BLaER1 (cell line): ENCODE results near the gene MGAT1.

Source experiments
- H3K27ac ChIP-seq: shearing (Covaris generic); formaldehyde crosslinking; 2 replicates; pipeline ENCODE4 v1.8.1; 2022
- H3K27me3 ChIP-seq: shearing (Covaris generic); formaldehyde crosslinking; 2 replicates; pipeline ENCODE4 v1.8.1; 2022
- H3K36me3 ChIP-seq: shearing (Covaris generic); formaldehyde crosslinking; 2 replicates; pipeline ENCODE4 v1.8.1; 2022
- H3K4me1 ChIP-seq: shearing (Covaris generic); formaldehyde crosslinking; 2 replicates; pipeline ENCODE4 v1.8.1; 2022
- H3K4me2 ChIP-seq: shearing (Covaris generic); formaldehyde crosslinking; 2 replicates; pipeline ENCODE4 v1.8.1; 2022
- H3K4me3 ChIP-seq: shearing (Covaris generic); formaldehyde crosslinking; 2 replicates; pipeline ENCODE4 v1.8.1; 2022
- H3K9ac ChIP-seq: shearing (Covaris generic); formaldehyde crosslinking; 2 replicates; pipeline ENCODE4 v1.8.1; 2022
- H3K9me3 ChIP-seq: shearing (Covaris generic); formaldehyde crosslinking; 2 replicates; pipeline ENCODE4 v1.8.1; 2022
- H4K20me1 ChIP-seq: shearing (Covaris generic); formaldehyde crosslinking; 2 replicates; pipeline ENCODE4 v1.8.1; 2022
- Cebpa-rat ChIP-seq: shearing (Covaris generic); IDR thresholded peaks from 2 replicates; pipeline ENCODE4 v1.8.1; 2022

MGAT1 gene

DNA sequence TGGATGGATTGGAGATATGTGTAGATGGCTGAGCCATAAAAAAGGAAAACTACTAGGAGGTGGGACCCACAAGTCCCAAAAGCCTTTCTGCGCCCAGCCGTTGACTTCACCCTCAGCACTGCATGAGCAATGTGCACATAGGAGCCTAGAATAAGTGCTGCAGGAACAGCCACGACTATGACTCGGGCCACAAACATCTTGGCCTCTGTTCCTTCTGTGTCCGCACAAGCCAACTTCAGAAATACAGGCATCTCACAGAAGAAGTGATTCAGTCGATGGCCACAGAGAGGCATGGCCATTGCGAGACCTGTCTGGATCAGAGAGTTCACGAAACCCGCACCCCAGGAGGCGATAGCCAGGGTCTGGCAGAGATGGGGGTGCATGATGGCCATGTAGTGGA is 63.3 kb downstream of the MGAT1 start:
- H3K4me2 ChIP-seq: no peak overlapping the region
- H3K27me3 ChIP-seq: no peaks in the 10 kb centered on the region
- no peaks in the 10 kb centered on the region for H3K4me1 ChIP-seq
- no peaks in the 10 kb centered on the region for H4K20me1 ChIP-seq
- no peak overlapping the region for H3K27ac ChIP-seq
- H3K4me3 ChIP-seq: no peak overlapping the region
- H3K9ac ChIP-seq: no peak overlapping the region
- no peaks in the 10 kb centered on the region for H3K9me3 ChIP-seq
- no peaks in the 10 kb centered on the region for H3K36me3 ChIP-seq
- TF ChIP-seq Cebpa-rat: no peak

DNA sequence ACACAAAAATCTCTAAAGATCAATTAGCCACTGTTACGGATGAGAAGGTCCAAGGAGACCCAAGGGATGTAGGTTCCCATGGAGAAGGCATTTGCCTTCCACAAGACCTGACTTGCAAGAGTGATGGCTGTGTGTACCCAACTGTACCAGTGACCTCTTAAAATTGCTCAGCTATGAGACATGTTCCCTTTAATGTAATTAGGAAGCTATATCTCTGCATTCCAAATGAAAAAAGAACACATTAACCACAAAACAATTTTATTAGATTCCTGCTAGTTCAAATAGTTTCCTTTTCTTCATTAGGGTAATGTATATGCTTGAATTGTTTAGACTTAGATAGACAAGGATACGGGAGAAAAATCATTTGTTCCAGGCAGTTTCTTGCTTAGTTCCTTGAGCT is 66.1 kb downstream of the MGAT1 start:
- Histone ChIP-seq H3K9ac (no peak overlapping the region), H3K27ac (no peak overlapping the region), H3K9me3 (no peaks in the 10 kb centered on the region), H3K27me3 (no peaks in the 10 kb centered on the region), H4K20me1 (no peaks in the 10 kb centered on the region), H3K4me1 (no peaks in the 10 kb centered on the region), H3K4me3 (no peak overlapping the region), H3K4me2 (no peak overlapping the region), H3K36me3 (no peaks in the 10 kb centered on the region)
- TF ChIP-seq Cebpa-rat: no peak
